Mesenchymal stem cell (in vitro differentiated cells and primary cell): ENCODE data around the gene GOLGA6L7.
"Not testable (repeated sequence)": the region's sequence is repeated elsewhere in the genome, so short reads cannot be mapped to it uniquely, and the experiment has no call there.

Experiments used
- DNase-seq: peaks from one replicate; pipeline ENCODE4 v3.0.0-alpha.2; 2013
- H2AFZ ChIP-seq: one replicate; pipeline ENCODE4 v1.6.1; 2013; ENCODE audit warnings: low read depth, mild to moderate bottlenecking, control low read depth, inconsistent platforms, low read length, moderate library complexity
- H2AK5ac ChIP-seq: 2 replicates; pipeline ENCODE4 v1.6.1; 2013; ENCODE audit warnings: low read length, moderate library complexity, mild to moderate bottlenecking, inconsistent platforms; ENCODE audit not compliant: severe bottlenecking
- H2BK120ac ChIP-seq: one replicate; pipeline ENCODE4 v1.6.1; 2013; ENCODE audit warnings: low read depth, mild to moderate bottlenecking, inconsistent platforms, low read length, moderate library complexity
- H2BK12ac ChIP-seq, 2 experiments: one replicate each; pipeline ENCODE4 v1.6.1; 2013; ENCODE audit warnings: inconsistent platforms in 2 of 2, low read length in 2 of 2, mild to moderate bottlenecking in 2 of 2, moderate library complexity in 2 of 2, control low read depth in 1 of 2
- H2BK15ac ChIP-seq: one replicate; pipeline ENCODE4 v1.6.1; 2013; ENCODE audit warnings: mild to moderate bottlenecking, low read depth, inconsistent platforms; ENCODE audit not compliant: poor library complexity, severe bottlenecking
- H2BK5ac ChIP-seq: 2 replicates; pipeline ENCODE4 v1.6.1; 2013; ENCODE audit warnings: low read depth, mild to moderate bottlenecking, low read length, control low read depth, inconsistent platforms; ENCODE audit not compliant: poor library complexity, severe bottlenecking
- H3K14ac ChIP-seq, 2 experiments: one replicate each; pipeline ENCODE4 v1.6.1; 2013; ENCODE audit warnings: inconsistent platforms in 2 of 2, low read length in 2 of 2, control low read depth in 1 of 2, mild to moderate bottlenecking in 1 of 2, moderate library complexity in 1 of 2
- H3K18ac ChIP-seq, 2 experiments: one replicate each; pipeline ENCODE4 v1.6.1; 2013; ENCODE audit warnings: inconsistent platforms in 2 of 2, low read length in 2 of 2, control low read depth in 1 of 2, low read depth in 1 of 2, mild to moderate bottlenecking in 1 of 2
- H3K23ac ChIP-seq, 2 experiments: one replicate each; pipeline ENCODE4 v1.6.1; 2013; ENCODE audit warnings: inconsistent platforms in 2 of 2, low read length in 2 of 2, mild to moderate bottlenecking in 2 of 2, moderate library complexity in 2 of 2, control low read depth in 1 of 2
- H3K27ac ChIP-seq: 2 replicates; pipeline ENCODE4 v1.5.1; 2013; ENCODE audit warnings: mild to moderate bottlenecking, moderate library complexity, low read length, control low read depth, inconsistent platforms; ENCODE audit not compliant: poor library complexity, severe bottlenecking
- H3K27me3 ChIP-seq, 2 experiments: 2 replicates each; pipeline versions ENCODE4 v1.6.1 to v1.7.0; 2013; ENCODE audit warnings: low read length in 2 of 2, mild to moderate bottlenecking in 2 of 2, moderate library complexity in 2 of 2, control low read depth in 1 of 2, inconsistent platforms in 1 of 2; ENCODE audit not compliant: control insufficient read depth in 1 of 2, insufficient read depth in 1 of 2
- H3K36me3 ChIP-seq, 2 experiments: 2 replicates each; pipeline versions ENCODE4 v1.6.1 to v1.7.0; 2013; ENCODE audit warnings: low read length in 2 of 2, control low read depth in 1 of 2, inconsistent platforms in 1 of 2, low read depth in 1 of 2, mild to moderate bottlenecking in 1 of 2; ENCODE audit not compliant: insufficient read depth in 2 of 2, control insufficient read depth in 1 of 2
- H3K4ac ChIP-seq, 2 experiments: one replicate each; pipeline ENCODE4 v1.6.1; 2013; ENCODE audit warnings: inconsistent platforms in 2 of 2, low read length in 2 of 2, mild to moderate bottlenecking in 2 of 2, moderate library complexity in 2 of 2, control low read depth in 1 of 2, low read depth in 1 of 2
- H3K4me1 ChIP-seq: 2 replicates; pipeline ENCODE4 v1.6.1; 2013; ENCODE audit warnings: low read depth, low read length, control low read depth; ENCODE audit not compliant: control insufficient read depth, insufficient read depth
- H3K4me2 ChIP-seq: 2 replicates; pipeline ENCODE4 v1.6.1; 2013; ENCODE audit warnings: low read length, mild to moderate bottlenecking, inconsistent platforms; ENCODE audit not compliant: poor library complexity, severe bottlenecking
- H3K4me3 ChIP-seq, 2 experiments: 2 replicates each; pipeline versions ENCODE4 v1.5.1 to v1.7.0; 2013; ENCODE audit warnings: low read length in 2 of 2, mild to moderate bottlenecking in 2 of 2, control low read depth in 1 of 2, low read depth in 1 of 2; ENCODE audit not compliant: insufficient read depth in 1 of 2
- H3K79me1 ChIP-seq: replicated peaks from 2 replicates; pipeline ENCODE4 v1.6.1; 2013; ENCODE audit warnings: mild to moderate bottlenecking, control low read depth, low read length, inconsistent platforms; ENCODE audit not compliant: poor library complexity, severe bottlenecking
- H3K9ac ChIP-seq: 2 replicates; pipeline ENCODE4 v1.7.0; 2013; ENCODE audit warnings: mild to moderate bottlenecking, low read length, moderate library complexity
- H3K9me3 ChIP-seq: 2 replicates; pipeline ENCODE4 v1.7.0; 2013; ENCODE audit warnings: mild to moderate bottlenecking, low read length; ENCODE audit not compliant: control insufficient read depth
- H4K8ac ChIP-seq: one replicate; pipeline ENCODE4 v1.6.1; 2013; ENCODE audit warnings: inconsistent platforms, mild to moderate bottlenecking, low read length, moderate library complexity
- H4K91ac ChIP-seq: one replicate; pipeline ENCODE4 v1.6.1; 2013; ENCODE audit warnings: mild to moderate bottlenecking, low read length, inconsistent platforms
- whole genome bisulfite sequencing: methylation state at CpG from one replicate; pipeline ENCODE4 v1.1.7; 2013; ENCODE audit warnings: mixed read lengths; 5-methylcytosine and 5-hydroxymethylcytosine counted together

Gene GOLGA6L7

GRCh38 chr15:28813392-28813791 is 35.1 kb downstream of the GOLGA6L7 start:
- H2BK120ac ChIP-seq, H2AFZ ChIP-seq, H3K18ac ChIP-seq, H3K79me1 ChIP-seq, H3K9me3 ChIP-seq, H3K4me2 ChIP-seq, H2BK12ac ChIP-seq, H3K23ac ChIP-seq, H3K36me3 ChIP-seq, H4K91ac ChIP-seq, H3K14ac ChIP-seq, H3K4me3 ChIP-seq, H3K4me1 ChIP-seq, H2AK5ac ChIP-seq, H3K27ac ChIP-seq, H3K4ac ChIP-seq, DNase-seq, H3K9ac ChIP-seq, H2BK15ac ChIP-seq, H2BK5ac ChIP-seq, H4K8ac ChIP-seq, H3K27me3 ChIP-seq: not testable (repeated sequence)
- WGBS = no CpG with 5 or more reads among the region's 2 CpGs

- not testable (repeated sequence) for H3K27me3 ChIP-seq, H3K14ac ChIP-seq, H2AFZ ChIP-seq, H2BK120ac ChIP-seq, H4K8ac ChIP-seq, H3K23ac ChIP-seq, H2BK12ac ChIP-seq, H3K4ac ChIP-seq, H3K4me2 ChIP-seq, H3K18ac ChIP-seq, H3K36me3 ChIP-seq, H3K4me3 ChIP-seq, H3K79me1 ChIP-seq, H2BK5ac ChIP-seq, H2AK5ac ChIP-seq, H2BK15ac ChIP-seq, DNase-seq, H4K91ac ChIP-seq, H3K27ac ChIP-seq, H3K4me1 ChIP-seq, H3K9me3 ChIP-seq, H3K9ac ChIP-seq
- 84% methylated on average over 3 of the region's 4 CpGs for WGBS
Observed at GRCh38 chr15:28811852-28812550, 36.4 kb downstream of the GOLGA6L7 start.

GRCh38 chr15:28810444-28810843 is 38.0 kb downstream of the GOLGA6L7 start:
- H2AFZ ChIP-seq, H2BK15ac ChIP-seq, H3K36me3 ChIP-seq, H3K27ac ChIP-seq, H4K91ac ChIP-seq, H3K4me3 ChIP-seq, H3K23ac ChIP-seq, H3K4ac ChIP-seq, H3K18ac ChIP-seq, H2BK5ac ChIP-seq, H3K4me2 ChIP-seq, H3K79me1 ChIP-seq, DNase-seq, H3K9ac ChIP-seq, H2BK120ac ChIP-seq, H2AK5ac ChIP-seq, H3K27me3 ChIP-seq, H4K8ac ChIP-seq, H3K14ac ChIP-seq, H3K9me3 ChIP-seq, H2BK12ac ChIP-seq, H3K4me1 ChIP-seq: not testable (repeated sequence)
- WGBS = no CpG with 5 or more reads among the region's 1 CpG

GRCh38 chr15:28808136-28808535 is 40.3 kb downstream of the GOLGA6L7 start:
- not testable (repeated sequence) for H3K4ac ChIP-seq, H3K27ac ChIP-seq, H3K18ac ChIP-seq, H4K91ac ChIP-seq, H3K27me3 ChIP-seq, DNase-seq, H2BK12ac ChIP-seq, H2AK5ac ChIP-seq, H2BK5ac ChIP-seq, H3K9me3 ChIP-seq, H3K4me3 ChIP-seq, H3K4me2 ChIP-seq, H4K8ac ChIP-seq, H3K4me1 ChIP-seq, H2AFZ ChIP-seq, H3K23ac ChIP-seq, H3K36me3 ChIP-seq, H3K79me1 ChIP-seq, H2BK15ac ChIP-seq, H3K9ac ChIP-seq, H2BK120ac ChIP-seq, H3K14ac ChIP-seq
- 100% methylated on average over 3 of the region's 5 CpGs for WGBS
